Muscle of arm (tissue), 12 donors: Measurements from ENCODE around the gene MAD1L1. TPM values are rescaled to one million over a fixed set of nuclear protein-coding genes. Genes with fewer than 3 reads are reported as not detected.
"Not testable (repeated sequence)": the region's sequence is repeated elsewhere in the genome, so short reads cannot be mapped to it uniquely, and the experiment has no call there.

Source experiments
- DNase-seq: peaks from one replicate; pipeline ENCODE4 v3.0.0-alpha.2; 2013
- polyA plus RNA-seq, 12 donors: library from polyadenylated mRNA; unstranded; fragments of 120-200 nt; gene quantifications; one replicate each; pipeline ENCODE4 v1.2.1, GENCODE V29; 2013; ENCODE audit not compliant: insufficient read length in 12 of 12

The MAD1L1 gene
- polyA plus RNA-seq, 12 donors = 16.2 to 60.1 (median 22.4) TPM; not detected in 1

GRCh38 chr7:1824151-1824881, 408.4 kb downstream of the MAD1L1 start:
- not testable (repeated sequence) for DNase-seq

DNA sequence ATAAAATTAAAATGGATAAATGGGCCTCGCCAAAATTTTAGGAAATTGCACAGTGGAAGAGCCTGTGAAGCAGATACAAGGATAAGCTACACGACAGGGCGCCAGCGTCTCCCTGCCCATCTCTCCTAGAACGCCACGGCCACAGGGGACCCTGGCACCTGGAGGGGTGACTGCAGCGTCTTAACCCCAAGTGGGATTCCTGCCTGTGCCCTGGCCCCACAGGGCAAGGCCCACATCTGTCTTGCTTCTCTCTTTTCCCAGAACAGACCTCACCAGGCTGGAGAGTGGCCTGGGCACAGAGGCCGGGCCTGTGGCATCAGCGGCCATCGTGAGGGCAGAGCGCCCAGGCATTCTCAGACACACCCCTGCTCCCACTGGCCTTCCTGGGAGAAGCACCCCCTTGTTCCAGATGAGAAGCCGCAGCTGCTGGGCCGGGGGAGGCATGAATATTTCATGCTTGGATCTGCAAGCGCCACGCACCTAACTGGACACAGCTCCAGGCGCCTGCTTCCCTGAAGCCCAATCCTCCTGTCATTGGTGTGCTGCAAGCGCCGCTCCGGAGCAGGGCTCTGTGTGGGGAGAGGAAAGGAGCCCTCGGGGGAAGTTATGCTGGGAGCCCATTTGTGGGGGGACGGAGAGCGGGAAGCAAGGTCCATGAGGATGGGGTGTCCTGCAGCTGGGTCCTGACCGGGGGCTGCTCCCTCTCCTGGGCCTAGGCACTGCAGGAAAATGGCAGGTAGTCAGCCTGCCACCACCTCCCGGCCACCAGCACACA, 409.2 kb downstream of the MAD1L1 start:
- no peak for DNase-seq

DNA sequence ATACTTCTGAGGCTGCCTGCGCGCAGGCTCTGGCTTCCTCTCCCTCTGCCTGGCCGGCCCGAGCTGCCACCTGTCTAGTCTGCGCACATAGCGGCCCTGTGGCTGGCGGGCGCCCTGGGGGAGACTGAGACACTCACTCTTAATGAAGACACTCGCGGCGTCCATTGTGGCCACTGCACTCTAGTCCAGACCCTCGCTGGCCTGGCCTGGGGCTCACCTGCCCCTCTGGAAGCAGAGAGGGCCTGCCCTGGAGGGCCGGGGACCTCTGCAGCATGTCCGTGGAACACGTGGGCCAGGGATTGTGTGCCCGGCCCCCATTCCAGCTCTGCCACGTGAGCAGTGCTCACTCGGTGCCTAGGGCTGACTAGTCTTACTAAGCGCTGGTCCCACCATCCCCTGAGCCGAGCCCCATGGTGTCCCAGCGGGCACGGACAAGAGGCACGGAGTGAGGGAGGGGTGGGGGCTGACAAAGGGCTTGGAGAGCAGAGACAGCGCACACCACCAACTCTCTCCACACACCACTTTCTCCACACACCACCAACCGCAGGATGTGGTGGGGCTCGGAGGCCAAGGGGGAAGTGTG, 413.4 kb downstream of the MAD1L1 start:
- DNase-seq = no peak

DNA sequence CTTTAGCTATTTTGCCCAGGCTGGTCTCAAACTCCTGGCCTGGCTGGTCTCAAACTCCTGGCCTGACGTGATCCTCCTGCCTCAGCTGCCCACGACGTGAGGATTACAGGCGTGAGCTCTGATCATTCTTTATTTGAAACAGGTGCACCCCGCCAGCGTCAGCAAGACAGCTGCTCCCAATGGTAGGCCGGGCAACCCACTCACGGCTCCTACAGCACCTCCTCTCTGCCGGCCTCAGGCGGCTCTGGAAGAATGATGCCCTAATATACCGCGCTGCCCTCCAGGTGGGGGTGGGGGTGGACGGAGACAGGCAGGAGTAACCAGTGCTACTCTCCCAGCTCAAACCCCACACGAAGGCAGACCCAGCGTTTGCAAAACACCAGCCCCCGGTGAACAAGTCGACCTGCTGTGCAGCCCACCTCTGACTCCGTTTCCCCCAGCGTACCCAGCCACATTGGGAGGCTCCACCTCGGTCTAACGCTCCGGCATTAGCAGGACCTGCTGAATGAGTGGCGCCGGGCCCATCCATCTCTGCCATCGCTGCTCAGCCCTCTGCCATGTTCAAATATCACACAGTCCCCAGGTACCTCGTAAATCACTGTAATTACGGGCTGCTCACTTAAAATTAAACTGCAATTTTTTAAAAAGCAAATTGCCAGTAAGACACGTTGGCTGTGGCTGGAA, 414.0 kb downstream of the MAD1L1 start:
- DNase-seq = no peak

DNA sequence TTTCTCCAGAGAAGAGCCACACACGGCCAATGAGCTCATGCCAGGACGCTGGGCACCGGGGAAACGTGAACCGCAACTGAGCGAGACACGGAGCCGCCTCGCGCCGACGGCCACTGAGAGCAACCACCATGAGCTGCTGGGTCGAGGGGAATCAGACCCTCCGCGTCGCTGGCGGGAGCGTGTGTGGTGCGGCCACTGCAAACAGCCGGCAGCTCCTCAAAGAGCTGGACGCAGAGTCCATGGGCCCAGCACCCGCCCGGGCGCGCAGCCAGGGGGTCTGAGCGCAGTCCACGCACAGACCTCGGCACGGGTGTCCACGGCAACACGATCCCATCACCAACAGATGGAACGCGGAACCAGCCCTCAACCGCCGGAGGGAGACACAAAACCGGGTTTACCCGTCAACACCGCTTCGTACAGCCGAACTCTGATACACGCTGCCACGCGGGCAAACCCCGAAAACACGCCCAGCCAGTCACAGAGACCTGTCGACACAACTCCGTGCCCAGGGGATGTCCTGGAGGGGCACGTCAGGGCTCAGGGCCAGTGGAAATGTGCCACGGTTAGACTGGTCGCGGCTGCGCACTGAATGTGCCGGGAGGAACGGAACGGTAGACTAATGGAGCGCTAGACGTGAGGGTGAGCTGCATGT, 415.6 kb downstream of the MAD1L1 start:
- no peak for DNase-seq

DNA sequence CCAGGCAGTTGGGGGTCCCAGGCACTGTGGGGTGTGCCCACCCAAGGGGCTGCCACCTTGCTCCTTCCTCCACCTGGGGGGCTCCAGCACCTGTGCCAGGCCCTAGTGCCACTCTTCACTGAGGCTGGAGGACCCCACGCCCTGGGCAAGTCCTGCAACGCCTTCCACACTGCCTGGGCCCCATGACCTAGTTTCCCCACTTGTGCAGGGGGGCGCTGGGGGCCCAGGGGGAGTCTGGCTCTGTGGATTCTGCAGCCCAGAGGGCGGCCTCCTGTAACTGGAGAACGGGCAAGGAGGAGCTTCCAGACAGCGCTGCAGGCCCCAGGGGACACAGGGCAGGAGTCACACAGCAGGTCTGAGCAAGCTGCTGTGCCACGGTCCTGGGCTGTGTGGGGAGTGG, 416.3 kb downstream of the MAD1L1 start:
- DNase-seq = not testable (repeated sequence)

DNA sequence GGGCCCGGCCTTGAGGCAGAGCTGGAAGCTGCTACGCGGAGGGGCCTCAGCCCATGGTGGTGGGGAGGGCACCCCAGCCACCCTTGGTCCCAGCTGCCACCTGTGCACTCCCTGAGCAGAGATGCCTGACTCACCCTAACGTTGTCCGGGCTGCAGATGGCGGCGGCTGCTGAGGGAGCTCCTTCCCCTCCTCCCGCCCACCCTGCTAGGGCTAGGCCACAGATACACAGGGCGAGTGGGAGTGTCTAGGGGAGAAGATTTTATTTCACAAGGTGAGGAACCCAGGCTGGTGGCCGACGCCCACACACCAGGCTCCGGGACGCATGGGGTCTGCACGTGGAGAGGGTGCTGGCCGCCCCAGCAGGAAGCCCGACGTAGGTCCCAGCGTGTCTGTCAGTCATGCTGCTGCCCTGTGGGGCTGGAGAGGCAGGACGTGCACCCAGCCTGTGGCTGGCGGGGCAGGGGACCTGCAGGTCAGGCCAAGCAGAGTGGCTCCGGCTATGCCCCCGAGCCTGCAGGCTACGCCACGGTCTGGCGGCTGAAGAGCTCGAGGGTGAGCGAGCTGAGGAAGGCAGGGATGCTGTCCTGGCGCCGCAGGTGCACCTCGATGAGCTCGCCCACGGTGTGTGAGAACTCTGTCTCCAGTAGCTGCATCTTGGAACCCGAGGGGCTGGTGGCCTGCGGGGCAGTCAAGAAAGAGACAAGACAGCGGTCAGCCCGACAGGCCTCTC, 417.0 kb downstream of the MAD1L1 start:
- not testable (repeated sequence) for DNase-seq

- DNase-seq = no peak
Observed at GRCh38 chr7:1815051-1815481, 417.7 kb downstream of the MAD1L1 start.

GRCh38 chr7:1814089-1814811, 418.5 kb downstream of the MAD1L1 start:
- DNase-seq = no peak

GRCh38 chr7:1813394-1814088, 419.2 kb downstream of the MAD1L1 start:
- no peak for DNase-seq

GRCh38 chr7:1812509-1813393, 420.0 kb downstream of the MAD1L1 start:
- DNase-seq = no peak

DNA sequence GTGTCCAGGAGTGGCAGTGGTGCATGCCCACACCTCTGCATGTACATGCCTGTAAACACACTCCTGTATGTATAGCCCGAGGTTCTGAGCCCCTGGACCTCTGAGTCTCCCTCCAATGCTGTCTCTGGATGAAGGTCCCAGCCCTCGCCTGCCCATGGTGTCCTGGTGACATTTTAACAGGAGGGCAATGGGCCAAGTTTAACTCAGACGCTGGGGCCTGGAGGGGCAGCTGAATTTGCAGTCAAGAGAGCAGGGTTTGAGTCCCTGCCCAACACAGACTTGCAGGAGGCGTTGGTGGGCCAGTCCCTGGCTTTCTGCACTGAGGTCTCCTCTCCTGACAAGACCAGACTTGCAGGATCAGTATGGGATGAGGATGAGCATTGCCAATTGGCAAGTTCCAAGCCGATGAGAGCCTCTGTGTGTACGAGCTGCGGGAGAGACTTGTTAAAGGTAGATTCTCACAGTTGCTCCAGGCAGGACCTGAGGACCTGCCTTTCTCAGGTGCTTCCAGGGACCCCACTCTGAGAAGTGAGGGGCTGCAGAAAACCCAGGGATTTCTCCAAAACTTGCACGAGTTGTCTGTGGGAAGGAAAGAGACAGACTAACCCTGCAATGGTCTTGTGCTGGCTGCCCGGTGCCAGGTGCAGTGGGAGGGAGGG, 420.8 kb downstream of the MAD1L1 start:
- no peak for DNase-seq

GRCh38 chr7:1810961-1811849, 421.5 kb downstream of the MAD1L1 start:
- peak; percentile 54 for DNase-seq

DNA sequence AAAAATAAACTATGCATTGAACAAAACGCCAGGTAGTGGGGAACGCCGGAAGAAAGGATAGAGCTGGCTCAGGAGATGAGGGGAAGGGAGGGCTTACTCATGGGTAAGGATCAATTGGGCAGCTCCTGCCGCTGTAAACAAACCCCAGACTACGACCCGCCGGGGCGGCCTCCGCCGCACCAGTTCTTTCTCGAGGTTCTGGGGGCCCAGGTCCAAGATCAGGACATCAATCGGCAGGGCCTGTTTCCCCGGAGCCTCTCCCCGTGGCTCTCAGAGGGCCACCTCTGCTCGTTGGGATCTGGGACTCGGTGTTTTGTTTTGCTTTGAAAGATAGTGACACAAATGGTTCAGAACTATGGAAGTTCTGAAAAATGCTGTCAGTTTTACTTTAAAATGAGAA, 422.2 kb downstream of the MAD1L1 start:
- no peak for DNase-seq

DNA sequence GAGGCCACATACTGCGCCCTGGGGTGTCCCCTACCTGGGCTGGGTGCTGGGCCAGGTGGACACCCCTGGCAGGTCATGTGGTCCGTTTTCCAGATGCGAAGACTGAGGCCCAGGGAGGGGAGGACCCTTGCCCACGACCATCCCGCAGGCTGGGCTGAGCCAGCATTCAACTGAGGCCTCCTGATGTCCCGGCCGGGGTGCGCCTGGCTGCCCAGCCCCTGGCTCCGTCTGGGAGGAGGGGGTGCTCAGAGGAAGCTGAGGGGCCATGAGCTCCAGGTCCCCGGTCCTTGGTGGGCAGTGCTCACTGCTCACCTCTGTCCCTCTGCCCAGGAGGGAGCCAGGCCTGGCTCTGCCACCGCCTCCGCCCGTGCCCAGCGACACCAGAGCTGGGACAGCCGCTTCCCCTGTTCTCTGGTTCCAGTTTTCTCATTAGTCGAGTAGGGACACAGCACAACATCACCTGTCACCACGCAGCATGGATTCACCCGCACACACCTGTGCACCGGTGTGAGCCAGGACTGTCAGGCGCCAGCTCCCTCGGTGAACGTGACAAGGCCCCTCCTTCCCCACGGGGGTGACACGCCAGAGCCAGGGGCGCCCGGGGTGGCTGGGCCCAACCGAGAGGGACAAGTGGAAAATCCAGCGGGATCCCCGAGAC, 423.0 kb downstream of the MAD1L1 start:
- no peak for DNase-seq

DNA sequence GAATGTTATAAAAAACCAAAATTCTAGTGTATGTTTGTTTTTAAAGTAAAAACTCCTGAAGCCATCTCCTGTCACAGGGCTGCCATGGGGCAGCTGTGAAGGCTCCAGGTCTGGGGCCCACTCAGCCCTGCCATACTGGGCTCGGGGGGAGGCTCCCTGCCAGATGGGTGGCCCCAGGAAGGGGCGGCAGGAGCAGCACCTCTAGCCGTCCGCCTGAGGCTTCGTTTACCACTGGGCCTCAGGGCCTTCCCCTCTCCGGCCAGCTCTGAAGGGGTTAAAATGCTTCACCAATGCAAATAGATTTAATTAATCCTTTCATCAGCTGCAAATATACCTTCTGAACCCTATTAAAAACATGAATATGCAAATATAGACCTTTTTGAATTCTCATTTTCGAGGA, 423.7 kb downstream of the MAD1L1 start:
- DNase-seq = no peak
